Glomerular visceral epithelial cell (primary cell): ENCODE results near the gene HEMK1.

Source experiments
- DNase-seq: peaks from one replicate; pipeline ENCODE4 v3.0.0-alpha.2; 2016; ENCODE audit errors: extremely low spot score

Gene HEMK1

GRCh38 chr3:50568947-50569749 is at the start of gene HEMK1:
TSS of gene HEMK1 (plus strand) at chr3:50569522. CDS start at chr3:50571105, 1,583 bp downstream.
- DNase-seq = peak; percentile 94

- DNase-seq = no peak
Measured at GRCh38 chr3:50520849-50521248, 48.5 kb upstream of the HEMK1 start.

GRCh38 chr3:50521572-50521971 is 47.8 kb upstream of the HEMK1 start:
- DNase-seq = no peak

- DNase-seq = peak; percentile 8
Measured at GRCh38 chr3:50523279-50523811, 46.0 kb upstream of the HEMK1 start.

- no peak for DNase-seq
Measured at GRCh38 chr3:50524746-50525145, 44.6 kb upstream of the HEMK1 start.

- no peak for DNase-seq
Measured at GRCh38 chr3:50525191-50525910, 44.0 kb upstream of the HEMK1 start.

- DNase-seq = peak; percentile 42
Measured at GRCh38 chr3:50525987-50526386, 43.3 kb upstream of the HEMK1 start.

- DNase-seq = no peak
Measured at GRCh38 chr3:50530001-50530970, 39.0 kb upstream of the HEMK1 start.

GRCh38 chr3:50531201-50531600 is 38.1 kb upstream of the HEMK1 start:
- no peak for DNase-seq

- no peak for DNase-seq
Measured at GRCh38 chr3:50532062-50532705, 37.1 kb upstream of the HEMK1 start.

GRCh38 chr3:50533316-50533715 is 36.0 kb upstream of the HEMK1 start:
- DNase-seq = no peak

GRCh38 chr3:50533807-50534461 is 35.4 kb upstream of the HEMK1 start:
- DNase-seq = no peak

GRCh38 chr3:50534681-50535330 is 34.5 kb upstream of the HEMK1 start:
- DNase-seq = peak; percentile 10

- no peak for DNase-seq
Measured at GRCh38 chr3:50536471-50537180, 32.7 kb upstream of the HEMK1 start.

GRCh38 chr3:50537421-50538129 is 31.7 kb upstream of the HEMK1 start:
- no peak for DNase-seq

GRCh38 chr3:50539356-50540286 is 29.7 kb upstream of the HEMK1 start:
- DNase-seq = no peak

- DNase-seq = peak; percentile 65
Measured at GRCh38 chr3:50542177-50543034, 26.9 kb upstream of the HEMK1 start.
